ENCODE results near the gene TMEM170A.
"Not testable (repeated sequence)": the region's sequence is repeated elsewhere in the genome, so short reads cannot be mapped to it uniquely, and the experiment has no call there.

The TMEM170A gene

GRCh38 chr16:75479421-75479990, 15.0 kb upstream of the TMEM170A start:
- DNase-seq: no peak

- no peak for DNase-seq
Measured at GRCh38 chr16:75478480-75479345, 14.2 kb upstream of the TMEM170A start.

- no peak for DNase-seq
Measured at GRCh38 chr16:75477680-75478473, 13.4 kb upstream of the TMEM170A start.

- DNase-seq: no peak
Measured at GRCh38 chr16:75476817-75477216, 12.3 kb upstream of the TMEM170A start.

- DNase-seq: no peak
Measured at GRCh38 chr16:75475420-75475847, 10.9 kb upstream of the TMEM170A start.

DNA sequence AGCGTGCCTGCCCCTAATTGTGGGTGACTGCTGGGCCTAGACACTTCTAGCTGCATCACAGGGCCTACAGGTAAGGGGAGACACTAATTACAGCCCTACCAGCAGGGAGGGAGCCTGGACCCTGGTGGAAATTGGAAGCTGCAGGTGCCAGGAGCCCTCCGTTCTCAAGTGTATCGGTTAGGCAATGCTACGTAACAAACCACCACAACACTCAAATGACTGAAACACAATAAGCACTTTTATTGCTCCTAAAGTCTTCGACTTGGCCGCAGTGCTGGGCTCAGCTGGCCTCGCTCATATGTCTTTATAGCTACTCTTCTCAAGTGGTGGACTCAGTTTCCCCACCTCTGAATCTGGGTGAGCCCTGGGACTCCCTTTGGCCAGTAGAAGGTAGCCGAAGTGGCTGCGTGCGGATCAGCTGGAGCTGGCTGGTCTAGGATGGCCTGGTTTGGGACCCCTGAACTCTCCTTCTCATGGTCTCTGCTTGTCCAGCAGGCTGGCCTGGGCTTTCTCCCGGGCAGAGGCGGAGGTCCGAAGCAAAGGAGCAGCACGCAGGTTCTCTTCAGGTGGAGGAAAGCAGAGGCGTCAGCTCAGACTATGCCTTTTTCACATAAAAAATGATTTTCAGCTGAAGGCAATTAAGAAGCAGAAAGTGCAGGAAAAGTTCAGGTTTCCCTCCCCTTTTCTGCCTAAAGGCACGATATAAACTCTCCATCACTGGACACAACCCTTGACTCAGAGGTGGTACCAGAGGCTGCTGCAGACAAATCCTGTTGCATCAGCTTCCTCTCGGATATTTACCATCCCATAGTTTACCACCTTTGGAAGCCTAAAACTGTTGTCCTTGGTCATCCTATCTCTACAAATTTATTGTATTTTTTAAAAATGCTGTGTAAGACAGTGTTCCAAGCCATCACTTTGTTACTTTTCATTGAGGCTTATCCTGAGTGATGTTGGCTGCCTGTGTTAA, 8.7 kb upstream of the TMEM170A start:
- DNase-seq: no peak

GRCh38 chr16:75471723-75472633, 7.5 kb upstream of the TMEM170A start:
- DNase-seq: peak; percentile 27 to 40

DNA sequence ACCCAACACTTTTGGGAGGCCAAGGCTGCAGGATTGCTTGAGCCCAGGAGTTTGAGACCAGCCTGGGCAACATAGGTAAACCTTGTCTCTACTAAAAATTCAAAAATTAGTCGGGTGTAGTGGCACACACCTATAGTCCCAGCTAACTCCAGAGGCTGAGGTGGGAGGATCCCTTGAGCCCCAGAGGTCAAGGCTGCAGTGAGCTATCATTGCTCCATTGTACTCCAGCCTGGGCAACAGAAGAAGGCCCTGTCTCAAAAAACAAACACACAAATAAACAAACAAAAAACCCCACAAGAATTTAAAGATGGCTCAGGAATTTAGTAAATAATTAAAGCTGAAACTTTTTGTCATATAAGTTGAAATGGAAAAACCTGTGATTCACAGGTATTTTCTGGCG, 2.3 kb upstream of the TMEM170A start:
- no peak for DNase-seq

- peak in 1 of 2 donors; percentile 10 for DNase-seq
Measured at GRCh38 chr16:75463389-75464121, 934 bp downstream of the TMEM170A start.

DNA sequence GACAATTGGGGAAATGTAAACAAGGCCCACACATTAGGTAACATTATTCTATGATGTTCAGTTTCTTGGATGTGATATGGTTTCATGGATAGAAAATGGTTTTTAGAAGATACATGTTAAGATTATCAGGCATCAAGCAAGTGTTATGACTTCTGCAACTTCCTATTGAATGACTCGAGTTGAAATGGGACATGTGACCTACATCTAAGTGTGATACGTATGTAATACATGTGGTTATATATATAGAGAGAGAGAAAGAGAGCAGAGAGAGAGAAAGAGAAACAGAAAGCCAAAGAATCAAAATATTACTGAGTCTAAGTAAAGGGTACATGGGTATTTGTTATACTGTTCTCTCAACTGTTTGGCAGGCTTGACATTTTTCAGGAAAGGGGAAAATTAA, 1.7 kb downstream of the TMEM170A start:
- no peak for DNase-seq

GRCh38 chr16:75461575-75461974, 2.9 kb downstream of the TMEM170A start:
- DNase-seq: no peak

GRCh38 chr16:75460446-75460845, 4.0 kb downstream of the TMEM170A start:
- no peak for DNase-seq

DNA sequence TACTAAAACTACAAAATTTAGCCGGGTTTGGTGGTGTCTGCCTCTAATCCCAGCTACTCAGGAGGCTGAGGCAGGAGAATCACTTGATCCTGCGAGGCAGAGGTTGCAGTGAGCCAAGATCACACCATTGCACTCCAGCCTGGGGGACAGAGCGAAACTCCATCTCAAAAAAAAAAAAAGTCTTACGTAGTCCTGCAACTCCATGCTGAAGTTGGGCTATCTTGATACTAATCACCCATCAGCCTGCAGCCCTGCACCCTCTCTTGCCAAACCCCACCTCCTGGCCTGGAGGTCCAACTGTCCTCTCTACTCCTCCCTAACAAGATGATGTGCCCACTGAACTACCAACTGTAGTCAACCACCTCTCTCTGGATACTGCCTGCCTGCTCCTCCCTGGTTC, 4.8 kb downstream of the TMEM170A start:
- no peak for DNase-seq

- DNase-seq: no peak
Measured at GRCh38 chr16:75458439-75458838, 6.0 kb downstream of the TMEM170A start.

DNA sequence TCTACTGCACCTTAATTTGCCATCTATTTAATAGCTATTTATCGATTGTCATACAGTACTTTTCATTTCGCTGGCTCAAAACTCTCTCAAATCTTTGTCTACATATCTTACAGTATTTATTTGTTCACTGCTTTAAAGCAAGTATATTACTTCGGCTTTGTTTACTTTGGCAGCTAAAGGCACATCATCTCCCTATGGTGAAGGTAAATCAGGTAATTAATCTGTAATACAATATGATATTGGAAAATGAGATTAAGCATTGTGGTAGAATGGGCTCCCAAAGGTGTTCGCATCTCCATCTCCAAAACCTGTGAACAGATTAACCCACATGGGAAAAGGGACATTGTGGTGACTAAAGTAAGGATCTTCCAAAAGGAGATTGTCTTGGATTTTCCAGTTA, 6.5 kb downstream of the TMEM170A start:
- no peak for DNase-seq

DNA sequence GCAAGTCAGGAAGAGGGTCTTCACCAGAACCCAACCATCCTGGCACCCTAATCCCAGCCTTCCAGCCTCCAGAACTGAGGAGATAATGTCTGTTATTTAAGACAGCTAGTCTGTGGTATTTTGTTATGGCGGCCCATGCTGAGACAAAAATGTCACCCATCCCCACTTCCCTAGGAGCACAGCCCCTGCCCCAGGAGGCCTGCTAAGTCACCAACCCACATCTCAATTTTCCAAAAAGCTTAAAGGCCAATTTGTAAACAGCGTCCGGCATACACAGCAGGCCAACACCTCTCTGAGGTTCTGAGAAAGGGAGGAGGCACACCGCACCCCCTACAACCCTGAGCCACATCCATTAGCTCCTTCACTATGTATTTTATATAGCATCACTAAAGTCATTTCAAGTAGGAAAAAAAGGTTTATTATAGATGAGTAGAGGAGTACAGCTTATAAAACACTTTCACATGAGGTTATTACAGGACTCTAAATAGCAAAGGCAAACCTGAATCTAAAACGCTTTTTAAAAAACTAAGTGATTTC, 6.9 kb downstream of the TMEM170A start:
- no peak for DNase-seq

DNA sequence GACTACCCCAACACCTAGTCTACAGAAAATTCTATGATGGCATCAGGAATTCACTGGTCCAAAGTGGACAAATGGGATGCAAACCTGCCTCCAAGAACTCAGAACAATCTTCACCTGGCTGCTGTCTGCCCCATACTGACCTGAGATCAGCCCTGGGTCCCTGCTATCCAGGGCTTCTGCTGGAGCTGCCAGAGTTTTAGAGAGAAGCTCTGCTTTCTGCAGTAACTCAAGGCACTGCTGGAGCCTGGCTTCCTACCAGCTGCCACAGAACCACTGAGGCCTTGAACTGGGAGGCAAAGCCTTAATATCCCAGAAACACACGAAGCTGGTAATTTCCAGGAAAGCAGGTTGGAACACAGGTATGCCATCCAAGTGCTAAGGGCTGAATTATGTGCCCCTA, 7.5 kb downstream of the TMEM170A start:
- DNase-seq: no peak

DNA sequence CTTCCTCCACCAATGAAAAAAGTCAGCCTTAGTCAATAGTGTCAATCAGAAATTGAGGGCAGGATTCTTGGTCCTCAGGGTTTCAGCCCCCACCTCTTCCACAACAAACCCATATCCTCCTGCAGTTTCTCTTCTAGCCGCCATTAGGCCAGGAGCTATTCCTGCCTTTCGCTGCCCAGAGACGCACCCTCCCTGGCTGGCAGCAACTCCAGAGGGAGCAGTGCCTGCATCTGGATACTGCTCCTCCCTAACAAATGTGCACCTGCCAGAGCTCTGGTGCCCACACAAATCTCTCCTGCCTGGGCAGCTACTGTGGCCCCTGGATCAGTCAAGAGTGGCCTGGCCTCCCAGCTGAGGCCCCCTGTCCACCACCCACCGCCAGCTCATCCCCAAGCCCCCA, 8.0 kb downstream of the TMEM170A start:
- DNase-seq: not testable (repeated sequence)

DNA sequence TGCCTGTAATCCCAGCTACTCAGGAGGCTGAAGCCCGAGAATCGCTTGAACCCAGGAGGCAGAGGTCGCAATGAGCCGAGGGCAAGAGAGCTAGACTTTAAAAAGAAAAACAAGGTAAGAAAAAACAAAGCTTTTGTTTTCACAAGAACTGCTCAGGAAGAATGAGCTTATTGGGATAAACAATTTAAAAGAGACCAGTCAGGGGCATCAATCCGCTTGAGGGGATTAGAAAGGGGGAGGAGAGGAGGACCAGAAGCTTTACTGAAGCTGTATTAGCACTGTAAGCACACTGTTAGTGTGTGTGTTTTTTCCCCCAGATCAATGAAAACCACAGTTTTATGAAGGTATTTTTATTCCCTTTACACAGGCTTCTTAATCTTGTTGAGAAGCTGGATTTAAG, 8.8 kb downstream of the TMEM170A start:
- DNase-seq: no peak

DNA sequence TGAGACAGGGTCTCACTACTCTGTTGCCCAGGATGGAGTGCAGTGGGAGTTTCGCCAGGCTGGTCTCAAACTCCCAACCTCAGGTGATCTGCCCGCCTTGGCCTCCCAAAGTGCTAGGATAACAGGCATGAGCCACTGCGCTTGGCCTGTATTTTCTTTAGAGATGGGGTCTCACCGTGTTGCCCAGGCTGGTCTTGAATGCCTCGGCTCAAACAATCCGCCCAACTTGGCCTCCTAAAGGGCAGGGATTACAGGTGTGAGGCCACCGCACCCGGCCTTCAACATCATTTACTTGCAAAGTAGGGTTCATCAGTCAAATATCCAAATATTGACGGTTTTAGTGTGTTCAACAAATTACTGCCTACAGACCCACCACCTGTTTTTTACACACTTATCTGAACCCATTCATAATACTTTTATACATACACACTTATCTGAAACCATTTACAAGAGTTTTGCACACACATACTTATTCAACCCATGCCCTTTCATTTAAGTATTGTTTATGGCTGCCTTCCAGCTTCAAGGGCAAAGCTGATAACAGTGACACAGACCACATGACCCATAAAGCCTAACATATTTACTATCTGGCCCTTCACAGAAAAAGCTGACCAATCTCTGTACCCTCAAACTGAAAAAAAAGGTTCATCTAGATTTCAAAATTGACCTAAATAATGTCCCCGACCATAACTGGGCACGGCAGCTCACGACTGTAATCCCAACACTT, 11.9 kb downstream of the TMEM170A start:
- no peak for DNase-seq

All from activated CD4-positive, alpha-beta T cell treated with anti-CD3 and anti-CD28 coated beads for 4 hours (primary cell).